Pancreas (tissue), 10 donors: ENCODE measurements around the gene RIMBP2. TPM values are rescaled to one million over a fixed set of nuclear protein-coding genes. Genes with fewer than 3 reads are reported as not detected.

Source experiments
- ATAC-seq, 4 donors: fragments of 200-7000 bp; cut with Tn5 transposase; one replicate each; pipeline versions ENCODE4 v1.8.0 to v1.9.1; 2020; ENCODE audit warnings: mild to moderate bottlenecking in 4 of 4, moderate library complexity in 4 of 4
- DNase-seq, 6 donors: peaks; one replicate each; pipeline ENCODE4 v3.0.0-alpha.2; 2020
- FAIRE-seq: peaks from 2 replicates; lab custom pipeline; 2012; peaks lifted over from hg19 to GRCh38; lab: Jason Lieb, UNC
- H3K27ac ChIP-seq, 4 donors: fragments of 200-600 bp; sonication (generic); 1 replicate in 3 of 4; 2 replicates in 1 of 4; pipeline versions ENCODE4 v1.5.0 to v1.8.0; 2020
- H3K27me3 ChIP-seq, 4 donors: fragments of 200-600 bp; one replicate each; pipeline ENCODE4 v1.8.0; 2021
- H3K36me3 ChIP-seq, 3 donors: fragments of 200-600 bp; sonication (generic) in 1 of 3; one replicate each; pipeline versions ENCODE4 v1.5.0 to v1.8.0; 2020 to 2021
- H3K4me1 ChIP-seq, 3 donors: fragments of 200-600 bp; one replicate each; pipeline ENCODE4 v1.8.0; 2021
- H3K4me3 ChIP-seq, 4 donors: fragments of 200-600 bp; sonication (generic) in 2 of 4; one replicate each; pipeline versions ENCODE4 v1.5.0 to v1.8.0; 2020 to 2021
- H3K9me3 ChIP-seq, 4 donors: fragments of 200-600 bp; one replicate each; pipeline ENCODE4 v1.8.0; 2021
- CTCF ChIP-seq, 4 donors: fragments of 200-600 bp; sonication (generic) in 3 of 4; IDR thresholded peaks; one replicate each; pipeline versions ENCODE4 v1.5.0 to v1.8.0; 2021; ENCODE audit warnings: antibody characterized with exemption in 4 of 4
- WGBS, 2 donors: extraction: QIAGEN DNeasy Blood & Tissue Kit; methylation state at CpG; one replicate each; pipeline ENCODE4 v1.1.7; 2013; 5-methylcytosine and 5-hydroxymethylcytosine counted together
- intact Hi-C, 3 donors: fragments of 100-400 bp; cut with DNase I; formaldehyde crosslinking; loops; one replicate each; pipeline versions ENCODE4 v1.11.1 to v1.14.2; 2022
- polyA plus RNA-seq, 2 donors: library from polyadenylated mRNA; stranded (reverse); fragments of 200-250 nt; gene quantifications; one replicate each; pipeline ENCODE4 v1.2.3, GENCODE V29; 2013
- total RNA-seq, 6 donors: library from RNA; stranded (reverse); fragmentation: NEBNext Ultra II Directional in 4 of 6; extraction: Animal tissue kit (Norgen Biotek cat#: 25700) in 4 of 6; gene quantifications; one replicate each; pipeline versions ENCODE4 v1.2.1 to v1.2.4, GENCODE V29; 2021 to 2023
- donor health status: healthy with polysubstance abuse.
- donor health status: DM: no; HTN: no; CAD: no; lungs with moderate emphysema.
- donor health status: DM: no; HTN: no; CAD: no.
- donor health status: control.
- donor health status: control.
- donor health status: Bipolar disorder and iron deficiency.
- donor health status: DM: yes; HTN: yes; CAD: no.
- donor health status: DM: no; HTN: no; CAD: no.
- donor health status: DM: no; HTN: no; CAD: no.
- donor health status: DM: yes; HTN: yes; CAD: no.

RIMBP2 gene
- total and polyA plus RNA-seq, 8 donors: 1.6 to 14.9 (median 3.9) TPM

- Histone ChIP-seq H3K36me3 (no peaks in the 10 kb centered on the region), H3K4me1 (no peaks in the 10 kb centered on the region), H3K4me3 (no peak overlapping the region), H3K9me3 (no peaks in the 10 kb centered on the region), H3K27me3 (no peaks in the 10 kb centered on the region), H3K27ac (no peak overlapping the region)
- no peak for TF ChIP-seq CTCF (IDR thresholded peaks at IDR 0.05)
- no peak for FAIRE-seq
- no peak for DNase-seq
- ATAC-seq: no peak
- intact Hi-C loops: no loop called here
- WGBS, 2 donors: 60 to 77% methylated on average over 10 to 11 of the region's 11 CpGs
Measured at GRCh38 chr12:130593056-130593455, 123.0 kb downstream of the RIMBP2 start.

GRCh38 chr12:130592641-130593040 lies 123.5 kb downstream of the RIMBP2 start:
- intact Hi-C loops: no loop called here
- ATAC-seq: no peak
- Histone ChIP-seq H3K4me3 (no peak overlapping the region), H3K36me3 (no peaks in the 10 kb centered on the region), H3K9me3 (no peaks in the 10 kb centered on the region), H3K4me1 (no peaks in the 10 kb centered on the region), H3K27ac (no peak overlapping the region), H3K27me3 (no peaks in the 10 kb centered on the region)
- TF ChIP-seq CTCF (IDR thresholded peaks at IDR 0.05): no peak
- 77 to 85% methylated on average over 23 of the region's 23 CpGs for WGBS, 2 donors
- FAIRE-seq: no peak
- DNase-seq: no peak

GRCh38 chr12:130591736-130592135 lies 124.4 kb downstream of the RIMBP2 start:
- intact Hi-C loops: no loop called here
- FAIRE-seq (no peak), DNase-seq (no peak), ATAC-seq (no peak)
- H3K4me3 ChIP-seq: no peak overlapping the region
- no peaks in the 10 kb centered on the region for H3K36me3 ChIP-seq
- WGBS, 2 donors: 50 to 54% methylated on average over 9 of the region's 9 CpGs
- H3K27me3 ChIP-seq: no peaks in the 10 kb centered on the region
- no peak overlapping the region for H3K27ac ChIP-seq
- no peaks in the 10 kb centered on the region for H3K9me3 ChIP-seq
- no peak for TF ChIP-seq CTCF (IDR thresholded peaks at IDR 0.05)
- H3K4me1 ChIP-seq: no peaks in the 10 kb centered on the region

GRCh38 chr12:130590685-130591084 lies 125.4 kb downstream of the RIMBP2 start:
- no peak for DNase-seq
- Histone ChIP-seq H3K9me3 (no peaks in the 10 kb centered on the region), H3K27me3 (no peaks in the 10 kb centered on the region), H3K36me3 (no peaks in the 10 kb centered on the region), H3K27ac (no peak overlapping the region), H3K4me3 (no peak overlapping the region), H3K4me1 (no peaks in the 10 kb centered on the region)
- no peak for FAIRE-seq
- 63 to 72% methylated on average over 12 of the region's 12 CpGs for WGBS, 2 donors
- no peak for ATAC-seq
- intact Hi-C loops: no loop called here
- no peak for TF ChIP-seq CTCF (IDR thresholded peaks at IDR 0.05)

GRCh38 chr12:130589540-130590317 lies 126.4 kb downstream of the RIMBP2 start:
- Histone ChIP-seq H3K27me3 (no peaks in the 10 kb centered on the region), H3K4me1 (no peaks in the 10 kb centered on the region), H3K27ac (no peak overlapping the region), H3K4me3 (no peak overlapping the region), H3K9me3 (no peaks in the 10 kb centered on the region), H3K36me3 (no peaks in the 10 kb centered on the region)
- intact Hi-C loops: no loop called here
- FAIRE-seq (no peak), ATAC-seq (no peak), DNase-seq (no peak)
- no peak for TF ChIP-seq CTCF (IDR thresholded peaks at IDR 0.05)
- 35 to 50% methylated on average over 11 of the region's 11 CpGs for WGBS, 2 donors
